Stimulated activated CD4-positive, alpha-beta T cell treated with anti-CD3 and anti-CD28 coated beads, Interleukin-2, amount 100 ng/mL, for 24 hours (primary cell): ENCODE data around the gene RTKN2.
A peak's percentile ranks its signal among the peaks of the same experiment; 100 is the strongest.
"Not testable (repeated sequence)": the region's sequence is repeated elsewhere in the genome, so short reads cannot be mapped to it uniquely, and the experiment has no call there.

Source experiments
- DNase-seq, 2 donors: peaks; one replicate each; pipeline ENCODE4 v3.0.0-alpha.2; 2020

Gene RTKN2

DNA sequence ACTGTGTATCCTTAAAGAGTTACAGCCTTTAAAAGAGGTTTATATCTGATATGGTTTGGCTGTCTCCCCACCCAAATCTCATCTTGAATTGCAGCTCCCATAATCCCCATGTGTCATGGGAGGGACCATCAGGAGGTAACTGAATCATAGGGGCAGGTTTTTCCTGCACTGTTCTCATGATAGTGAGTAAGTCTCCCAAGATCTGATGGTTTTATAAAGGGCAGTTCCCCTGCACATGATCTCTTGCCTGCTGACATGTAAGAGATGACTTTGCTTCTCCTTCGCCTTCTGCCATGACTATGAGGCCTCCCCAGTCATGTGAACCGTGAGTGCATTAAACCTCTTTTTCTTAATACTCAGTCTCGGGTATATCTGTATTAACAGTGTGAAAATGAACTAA is 9.7 kb downstream of the RTKN2 start:
- no peak for DNase-seq

GRCh38 chr10:62253704-62254103 is 14.9 kb downstream of the RTKN2 start:
- DNase-seq = no peak

- DNase-seq = no peak
These were observed 16.6 kb downstream of the RTKN2 start for GRCh38 chr10:62252051-62252450.

- DNase-seq = no peak
These were observed 17.9 kb downstream of the RTKN2 start for GRCh38 chr10:62250594-62251198.

GRCh38 chr10:62249957-62250356 is 18.7 kb downstream of the RTKN2 start:
- DNase-seq = no peak

- DNase-seq = no peak
These were observed 20.2 kb downstream of the RTKN2 start for GRCh38 chr10:62248465-62248864.

GRCh38 chr10:62244785-62245467 is 23.7 kb downstream of the RTKN2 start:
- peak in 1 of 2 donors; percentile 47 for DNase-seq

GRCh38 chr10:62244088-62244487 is 24.6 kb downstream of the RTKN2 start:
- DNase-seq = no peak

DNA sequence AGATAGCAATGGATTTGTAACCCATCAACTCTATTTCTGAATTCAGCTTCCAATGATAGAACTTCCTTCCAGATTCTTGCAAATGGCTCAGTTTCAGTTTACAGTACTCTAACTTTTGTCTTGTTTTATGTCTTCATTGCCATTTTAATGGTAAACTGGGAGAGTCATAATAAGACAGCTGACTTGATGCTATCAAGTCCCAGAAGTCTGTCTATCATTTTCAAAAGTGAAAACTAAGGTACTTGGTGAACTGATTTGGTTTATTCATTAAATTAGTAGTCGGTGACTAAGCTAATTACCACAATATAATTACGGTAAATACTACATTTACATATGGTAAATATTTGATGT is 25.0 kb downstream of the RTKN2 start:
- DNase-seq = no peak

- DNase-seq = not testable (repeated sequence)
These were observed 25.5 kb downstream of the RTKN2 start for GRCh38 chr10:62242965-62243646.

DNA sequence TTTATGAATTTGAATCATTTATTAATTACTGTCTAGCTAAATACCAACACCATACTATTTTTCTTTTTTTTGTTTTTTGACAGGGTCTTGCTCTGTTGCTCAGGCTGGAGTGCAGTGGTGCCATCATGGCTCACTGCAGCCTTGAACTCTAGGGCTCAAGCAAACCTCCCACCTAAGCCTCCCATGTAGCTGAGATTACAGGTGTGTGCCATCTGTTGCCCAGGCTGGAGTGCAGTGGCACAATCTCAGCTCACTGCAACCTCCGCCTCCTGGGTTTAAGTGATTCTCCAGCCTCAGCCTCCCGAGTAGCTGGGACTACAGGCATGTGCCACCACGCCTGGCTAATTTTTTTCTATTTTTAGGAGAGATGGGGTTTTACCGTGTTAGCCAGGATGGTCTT is 27.1 kb downstream of the RTKN2 start:
- DNase-seq = not testable (repeated sequence)

GRCh38 chr10:62239994-62240393 is 28.6 kb downstream of the RTKN2 start:
- DNase-seq = no peak

- no peak for DNase-seq
These were observed 29.8 kb downstream of the RTKN2 start for GRCh38 chr10:62238880-62239279.

- no peak for DNase-seq
These were observed 30.7 kb downstream of the RTKN2 start for GRCh38 chr10:62237966-62238365.

GRCh38 chr10:62237506-62237905 is 31.1 kb downstream of the RTKN2 start:
- no peak for DNase-seq

DNA sequence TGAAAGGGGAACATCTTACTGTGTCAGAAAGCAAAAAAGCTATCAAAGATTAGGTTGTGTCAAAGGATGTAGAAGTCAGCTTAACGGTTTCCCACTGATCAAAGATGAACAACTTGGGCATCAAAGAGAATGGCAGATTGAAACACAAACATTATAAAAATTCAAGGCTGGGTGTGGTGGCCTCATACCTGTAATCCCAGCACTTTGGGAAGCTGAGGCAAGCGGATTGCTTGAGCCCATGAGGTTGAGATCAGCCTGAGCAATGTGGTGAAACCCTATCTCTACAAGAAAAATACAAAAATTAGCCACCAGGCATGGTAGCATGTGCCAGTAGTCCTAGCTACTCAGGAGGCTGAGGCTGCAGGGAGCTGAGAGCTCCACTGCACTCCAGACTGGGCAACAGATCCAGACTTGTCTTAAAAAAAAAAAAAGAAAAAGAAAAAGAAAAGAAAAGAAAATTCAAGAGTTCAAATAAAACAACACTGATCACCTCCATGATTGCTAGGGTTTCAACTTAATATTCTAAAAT is 34.5 kb downstream of the RTKN2 start:
- DNase-seq = no peak

DNA sequence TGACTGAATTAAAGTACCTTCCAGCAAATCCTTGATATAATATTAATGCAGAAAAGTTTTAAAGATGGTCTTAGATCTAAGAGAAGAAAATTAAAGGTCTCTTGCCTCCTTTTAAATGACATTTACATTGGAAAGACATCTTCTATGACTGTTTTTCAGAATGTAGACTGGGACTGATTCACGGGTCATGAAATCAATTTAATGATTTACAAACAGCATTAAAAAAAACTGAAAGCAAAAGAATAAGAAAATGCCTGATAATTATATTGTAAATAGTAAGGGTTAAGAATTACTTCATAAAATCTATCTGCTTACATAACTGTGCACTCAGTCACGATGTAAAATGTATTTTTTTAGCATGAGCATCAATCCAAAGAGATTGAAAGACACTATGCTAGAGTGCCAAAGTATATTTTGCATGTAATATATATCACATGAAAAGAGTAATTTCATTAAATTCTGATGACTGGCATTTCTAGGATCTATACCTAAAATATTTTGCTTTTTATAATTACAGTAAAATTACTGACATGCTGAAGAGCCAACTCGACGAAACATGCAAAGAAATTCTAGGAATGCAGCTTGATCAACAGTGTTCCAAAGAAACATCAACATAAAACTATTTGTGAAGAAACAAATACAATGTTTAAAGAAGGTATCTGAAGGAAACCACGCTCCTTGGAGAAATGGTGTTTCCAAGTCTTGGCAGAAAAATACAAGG is 35.1 kb downstream of the RTKN2 start:
- DNase-seq = no peak

GRCh38 chr10:62231805-62232204 is 36.8 kb downstream of the RTKN2 start:
- no peak for DNase-seq

DNA sequence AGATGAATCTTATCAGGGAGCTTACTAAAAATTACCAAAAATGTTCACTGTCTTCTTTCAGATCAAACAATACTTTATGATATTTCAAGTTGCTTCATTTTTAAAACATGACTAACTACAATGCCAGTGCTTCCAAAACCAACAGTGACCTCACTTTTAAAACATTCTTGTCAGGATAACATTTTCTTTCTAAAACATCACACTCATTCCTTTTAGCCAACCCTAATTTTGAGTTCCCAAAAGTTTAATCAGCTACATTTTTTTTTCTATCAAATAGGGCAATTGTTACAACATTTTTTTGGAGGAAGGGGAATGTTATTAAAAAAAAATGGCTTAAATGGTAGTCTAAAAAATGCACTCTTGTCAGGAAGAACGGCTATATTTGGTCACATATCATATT is 37.3 kb downstream of the RTKN2 start:
- no peak for DNase-seq

DNA sequence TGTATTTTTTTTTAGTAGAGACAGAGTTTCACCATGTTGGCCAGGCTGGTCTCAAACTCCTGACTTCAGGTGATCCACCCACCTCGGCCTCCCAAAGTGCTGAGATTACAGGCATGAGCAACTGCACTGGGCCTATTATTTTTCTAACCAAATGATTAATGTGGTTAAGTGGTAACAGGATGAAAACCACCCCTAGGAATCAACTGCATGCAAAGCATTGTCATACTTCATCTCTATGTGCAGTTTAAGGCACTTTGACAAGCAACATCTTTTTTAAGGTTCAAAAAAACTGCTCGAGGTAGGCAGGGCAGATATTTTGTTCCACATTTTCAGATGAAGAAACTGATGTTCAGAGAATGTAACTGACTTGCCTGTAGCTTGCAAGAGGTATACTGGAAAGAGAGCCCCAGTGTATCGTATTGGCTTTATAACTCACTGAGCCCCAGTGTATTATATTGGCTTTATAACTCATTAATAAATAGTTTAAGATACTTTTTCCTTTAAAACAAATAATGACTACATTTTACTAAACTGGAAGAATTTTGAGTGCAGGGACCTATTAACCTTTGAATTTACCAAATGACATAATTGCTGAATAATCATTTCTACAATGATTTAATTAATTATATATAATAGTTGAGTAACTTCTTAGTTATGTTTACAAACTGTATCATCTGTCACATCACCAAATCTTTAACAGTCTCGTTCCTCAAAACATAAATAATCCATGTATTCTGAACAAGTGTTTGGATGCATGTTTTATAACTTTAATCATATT is 38.1 kb downstream of the RTKN2 start:
- DNase-seq = no peak

GRCh38 chr10:62225362-62225761 is 43.3 kb downstream of the RTKN2 start:
- no peak for DNase-seq

DNA sequence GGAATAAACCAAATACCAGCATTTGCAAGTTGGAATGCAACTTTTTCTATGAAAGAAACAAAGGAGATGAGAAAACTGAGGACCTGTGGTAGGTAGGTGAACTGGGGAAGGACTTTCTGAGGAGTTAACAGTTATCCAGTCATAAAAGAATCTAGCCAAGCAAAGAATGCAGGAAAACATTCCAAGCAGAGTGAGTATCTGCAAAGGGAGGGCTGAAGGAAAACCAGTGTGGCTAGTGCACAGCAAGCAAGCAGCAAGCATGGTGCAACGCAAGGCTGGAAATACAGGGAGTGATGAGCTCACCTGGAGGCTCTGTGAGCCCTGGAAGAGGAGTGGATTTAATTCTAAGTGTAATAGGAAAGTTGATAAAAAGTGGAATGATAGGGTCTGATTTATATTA is 44.0 kb downstream of the RTKN2 start:
- no peak for DNase-seq

DNA sequence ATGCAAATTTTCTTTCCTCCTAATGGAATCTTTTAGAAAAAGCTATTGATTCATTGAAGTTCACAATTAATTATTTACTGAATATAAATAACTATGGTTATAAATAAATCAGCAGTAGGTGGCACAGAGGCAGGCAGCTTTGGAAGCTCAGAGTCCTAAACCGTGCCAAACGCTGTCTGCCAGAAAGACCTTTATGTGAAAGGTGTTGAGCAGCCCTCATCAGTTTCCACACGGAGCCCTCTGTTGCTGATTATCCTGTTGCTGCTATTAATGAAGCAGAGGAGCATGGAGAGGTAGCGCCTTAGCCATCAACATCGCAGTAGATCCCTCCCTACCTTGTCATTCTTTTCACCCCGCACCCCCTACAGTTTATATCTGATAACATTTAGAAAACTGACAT is 51.0 kb downstream of the RTKN2 start:
- no peak for DNase-seq
